ENCODE results near the gene GLRA3.
"Not testable (repeated sequence)": the region's sequence is repeated elsewhere in the genome, so short reads cannot be mapped to it uniquely, and the experiment has no call there.

The GLRA3 gene

GRCh38 chr4:174808836-174809235 is 20.2 kb downstream of the GLRA3 start:
- no peak for DNase-seq

GRCh38 chr4:174808119-174808518 is 20.9 kb downstream of the GLRA3 start:
- DNase-seq: no peak

GRCh38 chr4:174805746-174806145 is 23.3 kb downstream of the GLRA3 start:
- DNase-seq: no peak

GRCh38 chr4:174794543-174795094 is 34.4 kb downstream of the GLRA3 start:
- DNase-seq: no peak

GRCh38 chr4:174789657-174790056 is 39.4 kb downstream of the GLRA3 start:
- no peak for DNase-seq

GRCh38 chr4:174778274-174778986 is 50.6 kb downstream of the GLRA3 start:
- DNase-seq: not testable (repeated sequence)

GRCh38 chr4:174775366-174775765 is 53.7 kb downstream of the GLRA3 start:
- no peak for DNase-seq

- DNase-seq: no peak
Observed at GRCh38 chr4:174764105-174764729, 64.8 kb downstream of the GLRA3 start.

GRCh38 chr4:174763454-174764104 is 65.5 kb downstream of the GLRA3 start:
- no peak for DNase-seq

- no peak for DNase-seq
Observed at GRCh38 chr4:174761451-174761850, 67.6 kb downstream of the GLRA3 start.

GRCh38 chr4:174757736-174758135 is 71.3 kb downstream of the GLRA3 start:
- no peak for DNase-seq

- no peak for DNase-seq
Observed at GRCh38 chr4:174753021-174753420, 76.0 kb downstream of the GLRA3 start.

- no peak for DNase-seq
Observed at GRCh38 chr4:174752026-174752425, 77.0 kb downstream of the GLRA3 start.

GRCh38 chr4:174749091-174749490 is 80.0 kb downstream of the GLRA3 start:
- no peak for DNase-seq

- DNase-seq: no peak
Observed at GRCh38 chr4:174746710-174747109, 82.3 kb downstream of the GLRA3 start.

GRCh38 chr4:174742561-174742960 is 86.5 kb downstream of the GLRA3 start:
- no peak for DNase-seq

- no peak for DNase-seq
Observed at GRCh38 chr4:174739576-174739975, 89.5 kb downstream of the GLRA3 start.

GRCh38 chr4:174734181-174734580 is 94.9 kb downstream of the GLRA3 start:
- DNase-seq: no peak

- no peak for DNase-seq
Observed at GRCh38 chr4:174717828-174718227, 111.2 kb downstream of the GLRA3 start.

- no peak for DNase-seq
Observed at GRCh38 chr4:174716986-174717770, 111.9 kb downstream of the GLRA3 start.

- no peak for DNase-seq
Observed at GRCh38 chr4:174714393-174715211, 114.4 kb downstream of the GLRA3 start.

GRCh38 chr4:174713821-174714220 is 115.2 kb downstream of the GLRA3 start:
- no peak for DNase-seq

Measured in GOT3 (cell line).